ENCODE results near the gene EIF4EBP3. TPM values are rescaled to one million over a fixed set of nuclear protein-coding genes. Genes with fewer than 3 reads are reported as not detected.

Gene EIF4EBP3
- polyA plus RNA-seq, 1 donor (not counting 4 experiments of a cell fraction or from before 2014, with no cell fraction given): 5.2 TPM

- H3K4me1 ChIP-seq (ENCODE audit: control insufficient read depth, extremely low read depth, insufficient read depth, low read length): no peaks in the 10 kb centered on the region
- H3K36me3 ChIP-seq (ENCODE audit: control insufficient read depth in 2 of 2, extremely low read depth in 1 of 2, insufficient read depth in 2 of 2, low read length in 2 of 2): peaks cover 12 to 14% of the 10 kb centered on the region in 2 experiments
- H3K9me3 ChIP-seq (ENCODE audit: control insufficient read depth, low read depth, low read length): no peaks in the 10 kb centered on the region
- dilution Hi-C loops (cut with MboI; ENCODE audit: extremely low pct_ligation_motif_present, low sequenced_read_pairs): no loop called here
- TF ChIP-seq CTCF (optimal IDR thresholded peaks at IDR 0.05 in 1 of 3, IDR thresholded peaks at IDR 0.05 in 1 of 3, conservative IDR thresholded peaks at IDR 0.05 in 1 of 3; ENCODE audit: extremely low read depth in 1 of 3, insufficient read depth in 2 of 3, low read length in 3 of 3): no peak
- no peak for TF ChIP-seq EZH2 (IDR thresholded peaks at IDR 0.05; ENCODE audit: low read length)
- H4K20me1 ChIP-seq (ENCODE audit: control insufficient read depth, extremely low read depth, insufficient read depth, low read length): no peaks in the 10 kb centered on the region
- DNase-seq (ENCODE audit: low read depth, low spot score): no peak
- H3K9ac ChIP-seq (ENCODE audit: control insufficient read depth, extremely low read depth, insufficient read depth, low read length): no peak overlapping the region
- no peak for FAIRE-seq
- no peaks in the 10 kb centered on the region for H3K9me1 ChIP-seq (ENCODE audit: control insufficient read depth, extremely low read depth, insufficient read depth, low read length)
- no peaks in the 10 kb centered on the region for H3K79me2 ChIP-seq (ENCODE audit: control insufficient read depth, insufficient read depth, low read length)
- no peak overlapping the region for H3K4me3 ChIP-seq (ENCODE audit: control insufficient read depth in 2 of 3, extremely low read depth in 1 of 3, insufficient read depth in 2 of 3, low read depth in 1 of 3, low read length in 3 of 3)
- no peak overlapping the region for H3K27ac ChIP-seq (ENCODE audit: control insufficient read depth, insufficient read depth, low read length)
- no peak overlapping the region for H2AFZ ChIP-seq (ENCODE audit: control insufficient read depth, low read length)
- H3K27me3 ChIP-seq (ENCODE audit: control insufficient read depth, extremely low read depth, insufficient read depth, low read length): no peaks in the 10 kb centered on the region
- no peak overlapping the region for H3K4me2 ChIP-seq (ENCODE audit: control insufficient read depth, extremely low read depth, insufficient read depth, low read depth, low read length)
Observed at GRCh38 chr5:140524003-140524402, 23.5 kb upstream of the EIF4EBP3 start.

- DNase-seq (ENCODE audit: low read depth, low spot score) (no peak), FAIRE-seq (no peak)
- Histone ChIP-seq H3K9me3 (ENCODE audit: control insufficient read depth, low read depth, low read length) (no peaks in the 10 kb centered on the region), H3K9me1 (ENCODE audit: control insufficient read depth, extremely low read depth, insufficient read depth, low read length) (no peaks in the 10 kb centered on the region), H3K27ac (ENCODE audit: control insufficient read depth, insufficient read depth, low read length) (no peak overlapping the region), H3K36me3 (ENCODE audit: control insufficient read depth in 2 of 2, extremely low read depth in 1 of 2, insufficient read depth in 2 of 2, low read length in 2 of 2) (peaks cover 18 to 33% of the 10 kb centered on the region in 2 experiments), H3K4me1 (ENCODE audit: control insufficient read depth, extremely low read depth, insufficient read depth, low read length) (no peaks in the 10 kb centered on the region), H3K79me2 (ENCODE audit: control insufficient read depth, insufficient read depth, low read length) (no peaks in the 10 kb centered on the region), H3K4me3 (ENCODE audit: control insufficient read depth in 2 of 3, extremely low read depth in 1 of 3, insufficient read depth in 2 of 3, low read depth in 1 of 3, low read length in 3 of 3) (no peak overlapping the region), H3K27me3 (ENCODE audit: control insufficient read depth, extremely low read depth, insufficient read depth, low read length) (no peaks in the 10 kb centered on the region), H3K9ac (ENCODE audit: control insufficient read depth, extremely low read depth, insufficient read depth, low read length) (no peak overlapping the region), H4K20me1 (ENCODE audit: control insufficient read depth, extremely low read depth, insufficient read depth, low read length) (no peaks in the 10 kb centered on the region), H2AFZ (ENCODE audit: control insufficient read depth, low read length) (no peak overlapping the region), H3K4me2 (ENCODE audit: control insufficient read depth, extremely low read depth, insufficient read depth, low read depth, low read length) (no peak overlapping the region)
- no peak for TF ChIP-seq EZH2 (IDR thresholded peaks at IDR 0.05; ENCODE audit: low read length)
- no peak for TF ChIP-seq CTCF (optimal IDR thresholded peaks at IDR 0.05 in 1 of 3, IDR thresholded peaks at IDR 0.05 in 1 of 3, conservative IDR thresholded peaks at IDR 0.05 in 1 of 3; ENCODE audit: extremely low read depth in 1 of 3, insufficient read depth in 2 of 3, low read length in 3 of 3)
- dilution Hi-C loops (cut with MboI; ENCODE audit: extremely low pct_ligation_motif_present, low sequenced_read_pairs): no loop called here
Observed at GRCh38 chr5:140540227-140540626, 7.2 kb upstream of the EIF4EBP3 start.

All from keratinocyte (primary cell).